NCI-H1417 treated with DMSO at 0.1 percent for 48 hours (cell line): ENCODE measurements around the gene FUCA1.
"Not testable (repeated sequence)": the region's sequence is repeated elsewhere in the genome, so short reads cannot be mapped to it uniquely, and the experiment has no call there.

Experiments
- DNase-seq: peaks from one replicate; lab custom pipeline; 2025; lab: John Stamatoyannopoulos, UW

FUCA1 gene

GRCh38 chr1:23895993-23896392 is 27.9 kb upstream of the FUCA1 start:
- no peak for DNase-seq

DNA sequence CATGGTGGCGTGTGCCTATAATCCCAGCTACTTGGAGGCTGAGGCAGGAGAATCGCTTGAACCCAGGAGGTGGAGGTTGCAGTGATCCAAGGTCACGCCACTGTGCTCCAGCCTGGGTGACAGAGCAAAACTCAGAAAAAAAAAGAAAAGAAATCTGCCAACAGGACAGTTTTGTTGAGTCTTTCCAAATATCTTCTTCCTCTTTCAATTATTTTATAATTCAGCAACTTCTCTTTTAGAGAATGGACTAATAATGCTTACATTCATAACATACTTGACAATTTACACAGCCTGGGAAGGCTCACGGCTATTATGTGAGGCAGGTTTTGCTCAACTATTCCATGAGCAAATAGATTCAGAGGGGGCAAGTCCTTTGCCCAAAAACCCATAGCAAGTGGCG is 27.0 kb upstream of the FUCA1 start:
- no peak for DNase-seq

DNA sequence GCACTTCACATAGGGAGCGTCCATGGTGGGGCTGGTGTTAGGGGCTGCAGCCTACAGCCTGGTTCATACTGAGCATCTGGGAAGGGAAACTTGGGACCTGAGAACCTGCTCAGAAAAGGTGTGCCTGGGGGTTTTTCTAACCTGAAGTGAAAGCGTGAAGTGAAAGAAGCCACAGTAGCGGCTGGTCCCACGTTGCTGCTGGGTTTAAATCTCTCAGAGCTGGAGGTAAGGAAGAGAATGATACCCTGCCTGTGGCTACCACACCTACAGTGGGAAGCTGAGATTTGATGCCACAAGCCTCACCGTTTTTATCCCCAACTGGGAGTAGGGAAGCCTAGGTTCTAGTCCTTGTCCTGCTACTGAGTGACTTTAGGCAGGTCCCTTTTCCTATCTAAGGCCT is 21.0 kb upstream of the FUCA1 start:
- no peak for DNase-seq

- no peak for DNase-seq
Observed at GRCh38 chr1:23885222-23885621, 17.1 kb upstream of the FUCA1 start.

DNA sequence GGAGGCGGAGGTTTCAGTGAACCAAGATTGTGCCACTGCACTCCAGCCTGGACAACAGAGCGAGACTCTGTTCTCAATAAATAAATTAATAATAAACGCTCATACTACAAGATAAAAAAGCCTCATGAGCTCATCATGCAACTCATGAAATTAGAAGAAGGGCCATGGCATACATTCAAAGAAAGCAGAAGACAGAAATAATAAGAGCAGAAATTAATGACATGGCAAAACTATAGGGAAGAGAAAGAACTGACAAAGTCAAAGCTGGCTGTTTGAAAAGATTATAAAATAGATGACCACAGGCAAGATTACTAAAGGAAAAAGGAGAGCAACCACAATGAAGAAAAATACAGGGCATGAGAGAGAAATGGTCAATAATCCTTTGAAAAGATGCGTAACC is 14.7 kb upstream of the FUCA1 start:
- no peak for DNase-seq

- DNase-seq, result no peak
Observed at GRCh38 chr1:23879809-23880208, 11.7 kb upstream of the FUCA1 start.

GRCh38 chr1:23878668-23879067 is 10.6 kb upstream of the FUCA1 start:
- no peak for DNase-seq

DNA sequence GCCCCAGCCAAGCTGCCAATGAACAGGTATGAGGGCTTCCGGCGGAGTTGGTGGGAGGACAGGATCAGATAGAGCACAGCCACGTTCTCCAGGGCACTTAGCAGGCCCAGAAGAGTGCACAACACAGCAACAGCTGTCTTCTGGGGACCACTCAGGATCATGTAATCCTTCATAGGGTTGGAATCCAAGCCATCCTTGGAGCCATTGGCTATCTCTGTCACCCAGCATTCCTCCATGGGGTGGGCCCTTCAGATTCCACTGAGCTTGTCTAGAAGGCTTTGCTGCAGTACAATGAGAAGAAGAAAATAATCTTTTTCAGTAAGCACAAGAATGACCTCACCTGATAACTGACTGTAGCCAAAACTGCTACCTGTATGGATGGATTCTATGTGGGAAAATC is 7.3 kb upstream of the FUCA1 start:
- DNase-seq, result no peak

DNA sequence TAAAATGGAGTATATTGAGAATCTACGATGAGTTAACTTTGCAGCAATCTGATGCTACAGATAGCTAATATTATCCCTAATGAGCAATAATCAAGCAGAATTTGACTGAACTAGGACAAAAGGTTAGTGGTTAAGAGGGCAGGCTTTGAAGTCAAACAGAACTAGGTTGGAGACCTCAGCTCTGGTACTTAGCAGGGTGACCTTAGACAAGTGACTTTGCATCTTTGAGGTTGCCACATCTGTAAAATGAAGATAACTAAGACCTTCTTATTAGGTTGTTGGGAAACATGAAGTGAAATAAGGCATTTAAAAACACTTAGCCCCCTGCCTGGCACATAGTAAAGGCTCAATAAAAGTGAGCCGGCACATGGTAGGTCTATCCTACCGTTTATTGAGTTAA is 4.3 kb upstream of the FUCA1 start:
- no peak for DNase-seq

- no peak for DNase-seq
Observed at GRCh38 chr1:23869051-23869450, 961 bp upstream of the FUCA1 start.

GRCh38 chr1:23868557-23869016 is 497 bp upstream of the FUCA1 start:
- DNase-seq, result no peak

GRCh38 chr1:23867542-23867894 is 572 bp downstream of the FUCA1 start:
- no peak for DNase-seq

- no peak for DNase-seq
Observed at GRCh38 chr1:23865543-23865930, 2.6 kb downstream of the FUCA1 start.

DNA sequence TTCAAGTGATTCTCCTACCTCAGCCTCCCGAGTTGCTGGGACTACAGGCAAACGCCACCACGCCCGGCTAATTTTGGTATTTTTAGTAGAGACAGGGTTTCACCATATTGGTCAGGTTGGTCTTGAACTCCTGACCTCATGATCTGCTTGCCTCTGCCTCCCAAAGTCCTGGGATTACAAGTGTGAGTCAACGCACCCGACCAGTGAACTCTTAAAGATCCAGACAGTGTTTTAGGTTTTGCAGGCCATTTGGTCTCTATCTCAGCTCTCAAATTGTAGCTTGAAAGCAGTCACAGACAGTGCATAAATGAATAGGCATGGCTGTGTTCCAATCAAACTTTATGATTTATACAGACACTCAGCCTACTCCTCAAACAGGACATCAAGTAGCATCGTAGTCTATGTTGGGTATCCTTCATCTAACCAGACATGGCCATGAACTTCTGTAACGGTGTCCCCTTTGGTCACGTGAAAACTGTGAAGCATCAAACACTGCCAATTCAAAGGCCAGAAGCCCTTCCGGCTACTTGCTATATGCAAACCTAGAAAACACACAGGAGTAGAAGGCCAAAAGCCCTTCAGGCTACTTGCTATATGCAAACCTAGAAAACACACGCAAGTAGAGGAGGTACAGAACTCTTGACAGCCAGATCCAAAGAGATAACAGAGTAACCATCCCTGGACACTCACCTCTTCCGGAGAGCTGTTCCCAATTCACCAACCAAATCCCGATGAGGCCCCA is 3.1 kb downstream of the FUCA1 start:
- DNase-seq, result no peak

- no peak for DNase-seq
Observed at GRCh38 chr1:23862640-23863039, 5.5 kb downstream of the FUCA1 start.

DNA sequence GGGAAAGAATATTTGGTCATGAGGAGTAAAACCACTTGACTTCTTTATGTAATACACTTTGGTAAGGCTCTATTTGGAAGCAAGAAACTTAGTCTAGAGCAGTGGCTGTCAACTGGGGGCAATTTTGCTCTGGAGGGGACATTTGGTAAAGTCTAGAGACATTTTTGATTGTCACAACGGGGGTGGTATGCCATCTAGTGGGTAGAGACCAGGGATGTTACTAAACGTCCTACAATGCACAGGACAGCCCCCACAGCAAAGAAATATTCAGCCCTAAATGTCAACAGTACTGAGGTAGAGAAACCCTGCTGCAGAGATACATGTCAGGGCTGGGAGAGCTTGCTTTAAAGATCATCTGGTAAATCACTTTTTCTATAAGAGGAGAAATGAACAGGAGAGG is 13.5 kb downstream of the FUCA1 start:
- no peak for DNase-seq

GRCh38 chr1:23853124-23853523 is 15.0 kb downstream of the FUCA1 start:
- not testable (repeated sequence) for DNase-seq

- DNase-seq, result not testable (repeated sequence)
Observed at GRCh38 chr1:23851406-23851805, 16.7 kb downstream of the FUCA1 start.

- DNase-seq, result no peak
Observed at GRCh38 chr1:23848673-23849616, 19.1 kb downstream of the FUCA1 start.

- not testable (repeated sequence) for DNase-seq
Observed at GRCh38 chr1:23847482-23848095, 20.5 kb downstream of the FUCA1 start.

GRCh38 chr1:23845163-23845562 is 22.9 kb downstream of the FUCA1 start:
- DNase-seq, result no peak

- DNase-seq, result no peak
Observed at GRCh38 chr1:23843644-23844043, 24.4 kb downstream of the FUCA1 start.

GRCh38 chr1:23838401-23838866 is 29.7 kb downstream of the FUCA1 start:
- no peak for DNase-seq
